Ishikawa (cell line): Measurements from ENCODE around the gene NTSR2.

Experiments
- CEBPB ChIP-seq: IDR thresholded peaks from 2 replicates; pipeline ENCODE4 v1.6.1; 2012
- CREB1 ChIP-seq: IDR thresholded peaks from 2 replicates; pipeline ENCODE4 v1.6.1; 2012; ENCODE audit warnings: low read depth
- EGR1 ChIP-seq: IDR thresholded peaks from 2 replicates; pipeline ENCODE4 v1.6.1; 2012
- EP300 ChIP-seq: IDR thresholded peaks from 2 replicates; pipeline ENCODE4 v1.6.1; 2012; ENCODE audit warnings: borderline replicate concordance
- FOXM1 ChIP-seq: IDR thresholded peaks from 2 replicates; pipeline ENCODE4 v1.6.1; 2012; ENCODE audit warnings: low read depth, borderline replicate concordance
- MAX ChIP-seq: IDR thresholded peaks from 2 replicates; pipeline ENCODE4 v1.6.1; 2012
- NFIC ChIP-seq: IDR thresholded peaks from 2 replicates; pipeline ENCODE4 v1.6.1; 2012
- RAD21 ChIP-seq: IDR thresholded peaks from 2 replicates; pipeline ENCODE4 v1.6.1; 2012; ENCODE audit warnings: low read depth
- TAF1 ChIP-seq: IDR thresholded peaks from 2 replicates; pipeline ENCODE4 v1.6.1; 2012; ENCODE audit warnings: low read depth, mild to moderate bottlenecking
- TCF12 ChIP-seq: IDR thresholded peaks from 2 replicates; pipeline ENCODE4 v1.6.1; 2012; ENCODE audit warnings: low read depth
- TEAD4 ChIP-seq: IDR thresholded peaks from 2 replicates; pipeline ENCODE4 v1.6.1; 2012
- USF1 ChIP-seq: IDR thresholded peaks from 2 replicates; pipeline ENCODE4 v1.6.1; 2012
- YY1 ChIP-seq: IDR thresholded peaks from 2 replicates; pipeline ENCODE4 v1.6.1; 2012; ENCODE audit warnings: low read depth
- ZBTB7A ChIP-seq: IDR thresholded peaks from 2 replicates; pipeline ENCODE4 v1.6.1; 2012; ENCODE audit warnings: low read depth
- TF ChIP-seq, protein P1 (sequence below): IDR thresholded peaks from 2 replicates; pipeline ENCODE4 v1.6.1; 2012; ENCODE audit warnings: low read depth, mild to moderate bottlenecking

NTSR2 gene

GRCh38 chr2:11672407-11672806, 2.4 kb upstream of the NTSR2 start:
- TF ChIP-seq USF1 (no peak), TCF12 (no peak)

- TF ChIP-seq EGR1, result no peak
- no peak for TF ChIP-seq EP300
- no peak for TF ChIP-seq TCF12
- TF ChIP-seq RAD21, result no peak
- TF ChIP-seq CEBPB, result no peak
- TF ChIP-seq NFIC, result no peak
- TF ChIP-seq, protein P1, sequence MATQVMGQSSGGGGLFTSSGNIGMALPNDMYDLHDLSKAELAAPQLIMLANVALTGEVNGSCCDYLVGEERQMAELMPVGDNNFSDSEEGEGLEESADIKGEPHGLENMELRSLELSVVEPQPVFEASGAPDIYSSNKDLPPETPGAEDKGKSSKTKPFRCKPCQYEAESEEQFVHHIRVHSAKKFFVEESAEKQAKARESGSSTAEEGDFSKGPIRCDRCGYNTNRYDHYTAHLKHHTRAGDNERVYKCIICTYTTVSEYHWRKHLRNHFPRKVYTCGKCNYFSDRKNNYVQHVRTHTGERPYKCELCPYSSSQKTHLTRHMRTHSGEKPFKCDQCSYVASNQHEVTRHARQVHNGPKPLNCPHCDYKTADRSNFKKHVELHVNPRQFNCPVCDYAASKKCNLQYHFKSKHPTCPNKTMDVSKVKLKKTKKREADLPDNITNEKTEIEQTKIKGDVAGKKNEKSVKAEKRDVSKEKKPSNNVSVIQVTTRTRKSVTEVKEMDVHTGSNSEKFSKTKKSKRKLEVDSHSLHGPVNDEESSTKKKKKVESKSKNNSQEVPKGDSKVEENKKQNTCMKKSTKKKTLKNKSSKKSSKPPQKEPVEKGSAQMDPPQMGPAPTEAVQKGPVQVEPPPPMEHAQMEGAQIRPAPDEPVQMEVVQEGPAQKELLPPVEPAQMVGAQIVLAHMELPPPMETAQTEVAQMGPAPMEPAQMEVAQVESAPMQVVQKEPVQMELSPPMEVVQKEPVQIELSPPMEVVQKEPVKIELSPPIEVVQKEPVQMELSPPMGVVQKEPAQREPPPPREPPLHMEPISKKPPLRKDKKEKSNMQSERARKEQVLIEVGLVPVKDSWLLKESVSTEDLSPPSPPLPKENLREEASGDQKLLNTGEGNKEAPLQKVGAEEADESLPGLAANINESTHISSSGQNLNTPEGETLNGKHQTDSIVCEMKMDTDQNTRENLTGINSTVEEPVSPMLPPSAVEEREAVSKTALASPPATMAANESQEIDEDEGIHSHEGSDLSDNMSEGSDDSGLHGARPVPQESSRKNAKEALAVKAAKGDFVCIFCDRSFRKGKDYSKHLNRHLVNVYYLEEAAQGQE, result no peak
- TF ChIP-seq CREB1, result no peak
- TF ChIP-seq TEAD4, result no peak
- no peak for TF ChIP-seq MAX
- TF ChIP-seq FOXM1, result no peak
- no peak for TF ChIP-seq USF1
- TF ChIP-seq ZBTB7A, result no peak
- no peak for TF ChIP-seq TAF1
- no peak for TF ChIP-seq YY1
These were observed 1.9 kb downstream of the NTSR2 start for GRCh38 chr2:11667866-11668637.

DNA sequence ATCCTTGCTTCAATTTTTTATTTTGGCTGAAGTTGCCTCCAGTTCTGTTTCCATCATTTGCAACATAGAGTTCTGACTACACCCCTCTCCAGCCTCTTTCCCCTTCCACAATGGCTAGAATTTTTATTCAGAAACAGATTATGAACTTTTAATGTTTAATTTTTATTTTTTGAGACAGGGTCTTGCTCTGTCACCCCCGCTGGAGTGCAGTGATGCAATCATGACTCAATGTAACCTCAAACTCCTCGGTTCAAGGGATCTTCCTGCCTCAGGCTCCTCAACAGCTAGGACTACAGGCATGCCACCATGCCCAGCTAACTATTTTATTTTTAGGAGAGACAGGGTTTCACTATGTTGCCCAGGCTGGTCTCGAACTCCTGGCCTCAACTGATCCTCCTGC, 2.8 kb downstream of the NTSR2 start:
- TF ChIP-seq TAF1, result no peak
- no peak for TF ChIP-seq NFIC
- TF ChIP-seq ZBTB7A, result no peak
- no peak for TF ChIP-seq USF1
- TF ChIP-seq, protein P1, result no peak
- no peak for TF ChIP-seq FOXM1
- no peak for TF ChIP-seq MAX
- TF ChIP-seq EP300, result no peak
- no peak for TF ChIP-seq EGR1
- TF ChIP-seq CEBPB, result no peak
- TF ChIP-seq YY1, result no peak
- no peak for TF ChIP-seq CREB1
- no peak for TF ChIP-seq TEAD4
- TF ChIP-seq RAD21, result no peak
- TF ChIP-seq TCF12, result no peak

- TF ChIP-seq TCF12, result no peak
- no peak for TF ChIP-seq EGR1
- TF ChIP-seq, protein P1, result 0 out of 2 replicates have a peak, but pooled peaks have one; percentile 17
These were observed 4.3 kb downstream of the NTSR2 start for GRCh38 chr2:11665510-11666362.
